HFFc6 (cell line): Measurements from ENCODE around the gene CLSTN2. TPM values are rescaled to one million over a fixed set of nuclear protein-coding genes. Genes with fewer than 3 reads are reported as not detected.

Source experiments
- DNase-seq: peaks from one replicate; pipeline ENCODE4 v3.0.0-alpha.2; 2018
- H3K27ac Mint-ChIP-seq: 2 replicates; pipeline ENCODE4 v1.8.0; 2020; ENCODE audit warnings: mild to moderate bottlenecking, mixed read lengths
- H3K27me3 Mint-ChIP-seq: 2 replicates; pipeline ENCODE4 v1.8.0; 2021; ENCODE audit warnings: mild to moderate bottlenecking, moderate library complexity, mixed read lengths; ENCODE audit not compliant: insufficient read depth
- H3K36me3 Mint-ChIP-seq: 2 replicates; pipeline ENCODE4 v1.8.0; 2021; ENCODE audit warnings: low read depth, mixed read lengths
- H3K4me1 Mint-ChIP-seq: 2 replicates; pipeline ENCODE4 v1.8.0; 2020; ENCODE audit warnings: low read depth, mixed read lengths
- H3K4me3 Mint-ChIP-seq: 2 replicates; pipeline ENCODE4 v1.8.0; 2020; ENCODE audit warnings: mild to moderate bottlenecking, moderate library complexity, mixed read lengths
- H3K9me3 Mint-ChIP-seq: 2 replicates; pipeline ENCODE4 v1.8.0; 2020; ENCODE audit warnings: mild to moderate bottlenecking, mixed read lengths
- CTCF ChIP-seq: fragments of 200-600 bp; sonication (generic); IDR thresholded peaks from 2 replicates; pipeline ENCODE4 v1.5.0; 2021; ENCODE audit warnings: antibody characterized with exemption, mild to moderate bottlenecking
- total RNA-seq, 6 experiments: library from RNA; stranded (reverse); fragmentation: NEBNext Ultra II Directional; extraction: Animal tissue kit (Norgen Biotek cat#: 25700); gene quantifications; 2 replicates in 1 of 6; 3 replicates in 5 of 6; pipeline ENCODE4 v1.2.3, GENCODE V29; 2021

CLSTN2 gene
- total RNA-seq, 6 experiments from 2014 or later, result 0.05 TPM; not detected in 5

- DNase-seq, result no peak
- TF ChIP-seq CTCF, result no peak
- Mint-ChIP-seq H3K36me3 (no peaks in the 10 kb centered on the region), H3K4me3 (no peak overlapping the region), H3K4me1 (no peaks in the 10 kb centered on the region), H3K27ac (no peak overlapping the region), H3K27me3 (no peaks in the 10 kb centered on the region), H3K9me3 (peaks cover 32% of the 10 kb centered on the region)
These were observed 285.0 kb downstream of the CLSTN2 start for GRCh38 chr3:140219923-140220452.

- DNase-seq, result no peak
- Mint-ChIP-seq H3K36me3 (no peaks in the 10 kb centered on the region), H3K9me3 (peaks cover 37% of the 10 kb centered on the region), H3K4me1 (no peaks in the 10 kb centered on the region), H3K4me3 (no peak overlapping the region), H3K27me3 (no peaks in the 10 kb centered on the region), H3K27ac (no peak overlapping the region)
- TF ChIP-seq CTCF, result no peak
These were observed 288.2 kb downstream of the CLSTN2 start for GRCh38 chr3:140223197-140223596.

GRCh38 chr3:140223631-140224030 lies 288.6 kb downstream of the CLSTN2 start:
- TF ChIP-seq CTCF, result no peak
- no peaks in the 10 kb centered on the region; the same call in 1 of the 2 replicates for H3K27me3 Mint-ChIP-seq
- no peak overlapping the region for H3K4me3 Mint-ChIP-seq
- peaks cover 41% of the 10 kb centered on the region for H3K9me3 Mint-ChIP-seq
- H3K27ac Mint-ChIP-seq, result no peak overlapping the region
- H3K4me1 Mint-ChIP-seq, result no peaks in the 10 kb centered on the region
- no peaks in the 10 kb centered on the region for H3K36me3 Mint-ChIP-seq
- no peak for DNase-seq

- no peaks in the 10 kb centered on the region for H3K36me3 Mint-ChIP-seq
- H3K27ac Mint-ChIP-seq, result no peak overlapping the region
- DNase-seq, result no peak
- no peak for TF ChIP-seq CTCF
- H3K9me3 Mint-ChIP-seq, result peaks cover 46% of the 10 kb centered on the region
- no peak overlapping the region for H3K4me3 Mint-ChIP-seq
- no peaks in the 10 kb centered on the region; the same call in 1 of the 2 replicates for H3K27me3 Mint-ChIP-seq
- H3K4me1 Mint-ChIP-seq, result no peaks in the 10 kb centered on the region
These were observed 289.3 kb downstream of the CLSTN2 start for GRCh38 chr3:140224307-140224706.

GRCh38 chr3:140225996-140226395 lies 291.0 kb downstream of the CLSTN2 start:
- DNase-seq, result no peak

More at GRCh38 chr3:140225996-140226395, 291.0 kb downstream of the CLSTN2 start:
- peaks cover 39% of the 10 kb centered on the region for H3K9me3 Mint-ChIP-seq
- TF ChIP-seq CTCF, result no peak
- H3K27me3 Mint-ChIP-seq, result no peaks in the 10 kb centered on the region; the same call in 1 of the 2 replicates
- 0 out of 2 replicates have a peak, but pooled peaks cover 3% of the 10 kb centered on the region for H3K36me3 Mint-ChIP-seq
- no peak overlapping the region for H3K4me3 Mint-ChIP-seq
- H3K27ac Mint-ChIP-seq, result no peak overlapping the region
- H3K4me1 Mint-ChIP-seq, result no peaks in the 10 kb centered on the region
